HG02852 (cell line): ENCODE measurements around the gene RAD51B.
"Not testable (repeated sequence)": the region's sequence is repeated elsewhere in the genome, so short reads cannot be mapped to it uniquely, and the experiment has no call there.

Experiments used
- ATAC-seq: cut with Tn5 transposase; IDR thresholded peaks from one replicate; pipeline ENCODE4 v1.9.1; 2021; ENCODE audit warnings: mild to moderate bottlenecking, moderate library complexity; ENCODE audit not compliant: unreplicated experiment

RAD51B gene

GRCh38 chr14:68245146-68246073, 425.8 kb downstream of the RAD51B start:
- ATAC-seq, result no peak

- ATAC-seq, result no peak
Observed at GRCh38 chr14:68246074-68246785, 426.7 kb downstream of the RAD51B start.

- ATAC-seq, result no peak
Observed at GRCh38 chr14:68246786-68247105, 427.2 kb downstream of the RAD51B start.

- no peak for ATAC-seq
Observed at GRCh38 chr14:68247274-68247673, 427.7 kb downstream of the RAD51B start.

GRCh38 chr14:68247676-68248268, 428.2 kb downstream of the RAD51B start:
- ATAC-seq, result no peak

- ATAC-seq, result no peak
Observed at GRCh38 chr14:68248481-68249255, 429.1 kb downstream of the RAD51B start.

- no peak for ATAC-seq
Observed at GRCh38 chr14:68249661-68250451, 430.3 kb downstream of the RAD51B start.

GRCh38 chr14:68250927-68251768, 431.6 kb downstream of the RAD51B start:
- no peak for ATAC-seq

- ATAC-seq, result no peak
Observed at GRCh38 chr14:68251769-68252100, 432.2 kb downstream of the RAD51B start.

- no peak for ATAC-seq
Observed at GRCh38 chr14:68253160-68253780, 433.7 kb downstream of the RAD51B start.

- no peak for ATAC-seq
Observed at GRCh38 chr14:68253878-68254528, 434.4 kb downstream of the RAD51B start.

- no peak for ATAC-seq
Observed at GRCh38 chr14:68254669-68255527, 435.3 kb downstream of the RAD51B start.

- no peak for ATAC-seq
Observed at GRCh38 chr14:68255693-68256178, 436.2 kb downstream of the RAD51B start.

GRCh38 chr14:68257969-68258368, 438.4 kb downstream of the RAD51B start:
- no peak for ATAC-seq

- not testable (repeated sequence) for ATAC-seq
Observed at GRCh38 chr14:68258995-68259394, 439.4 kb downstream of the RAD51B start.

GRCh38 chr14:68260121-68260520, 440.5 kb downstream of the RAD51B start:
- no peak for ATAC-seq

GRCh38 chr14:68261092-68261842, 441.7 kb downstream of the RAD51B start:
- ATAC-seq, result no peak
